Measurements from ENCODE around the gene HEPN1.

HEPN1 gene

DNA sequence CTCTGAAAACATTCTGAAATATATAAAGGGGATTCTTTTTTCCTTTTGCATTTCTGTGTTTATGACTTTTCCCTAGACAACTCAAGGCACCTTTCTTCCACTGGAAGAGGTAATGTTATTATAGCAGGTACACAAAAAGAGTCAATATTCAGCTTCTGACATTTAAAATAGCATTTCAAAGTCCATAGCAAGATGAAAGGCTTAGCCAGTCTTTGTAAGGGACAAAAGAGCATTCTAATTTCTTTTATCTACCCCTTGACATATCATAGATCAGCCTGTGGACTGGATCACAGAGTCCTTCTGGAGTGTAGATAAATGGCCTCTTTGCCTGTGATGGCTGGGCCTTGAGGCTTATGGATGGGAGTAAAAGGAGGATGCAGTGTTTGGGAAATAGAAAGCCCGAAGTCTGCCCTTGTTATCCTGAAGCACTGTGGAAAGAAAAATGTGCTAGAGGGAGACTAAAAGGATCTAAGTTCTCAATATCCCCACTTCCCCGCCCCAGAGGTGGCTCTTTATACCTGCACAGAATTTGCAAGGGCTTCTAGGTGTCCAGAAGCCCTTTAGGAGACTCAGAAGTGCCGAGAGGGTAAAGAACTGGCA, 18.4 kb downstream of the HEPN1 start:
- TF ChIP-seq, protein P1, sequence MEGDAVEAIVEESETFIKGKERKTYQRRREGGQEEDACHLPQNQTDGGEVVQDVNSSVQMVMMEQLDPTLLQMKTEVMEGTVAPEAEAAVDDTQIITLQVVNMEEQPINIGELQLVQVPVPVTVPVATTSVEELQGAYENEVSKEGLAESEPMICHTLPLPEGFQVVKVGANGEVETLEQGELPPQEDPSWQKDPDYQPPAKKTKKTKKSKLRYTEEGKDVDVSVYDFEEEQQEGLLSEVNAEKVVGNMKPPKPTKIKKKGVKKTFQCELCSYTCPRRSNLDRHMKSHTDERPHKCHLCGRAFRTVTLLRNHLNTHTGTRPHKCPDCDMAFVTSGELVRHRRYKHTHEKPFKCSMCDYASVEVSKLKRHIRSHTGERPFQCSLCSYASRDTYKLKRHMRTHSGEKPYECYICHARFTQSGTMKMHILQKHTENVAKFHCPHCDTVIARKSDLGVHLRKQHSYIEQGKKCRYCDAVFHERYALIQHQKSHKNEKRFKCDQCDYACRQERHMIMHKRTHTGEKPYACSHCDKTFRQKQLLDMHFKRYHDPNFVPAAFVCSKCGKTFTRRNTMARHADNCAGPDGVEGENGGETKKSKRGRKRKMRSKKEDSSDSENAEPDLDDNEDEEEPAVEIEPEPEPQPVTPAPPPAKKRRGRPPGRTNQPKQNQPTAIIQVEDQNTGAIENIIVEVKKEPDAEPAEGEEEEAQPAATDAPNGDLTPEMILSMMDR (conservative IDR thresholded peaks at IDR 0.05; ENCODE audit: low read depth), result no peak
- H3K27ac ChIP-seq, result no peak overlapping the region
- no peak for DNase-seq (ENCODE audit: low spot score)
- POLR2A ChIA-PET (ENCODE audit: low non-redundant PET), result no interaction called here
- CTCF ChIA-PET, result no interaction called here

DNA sequence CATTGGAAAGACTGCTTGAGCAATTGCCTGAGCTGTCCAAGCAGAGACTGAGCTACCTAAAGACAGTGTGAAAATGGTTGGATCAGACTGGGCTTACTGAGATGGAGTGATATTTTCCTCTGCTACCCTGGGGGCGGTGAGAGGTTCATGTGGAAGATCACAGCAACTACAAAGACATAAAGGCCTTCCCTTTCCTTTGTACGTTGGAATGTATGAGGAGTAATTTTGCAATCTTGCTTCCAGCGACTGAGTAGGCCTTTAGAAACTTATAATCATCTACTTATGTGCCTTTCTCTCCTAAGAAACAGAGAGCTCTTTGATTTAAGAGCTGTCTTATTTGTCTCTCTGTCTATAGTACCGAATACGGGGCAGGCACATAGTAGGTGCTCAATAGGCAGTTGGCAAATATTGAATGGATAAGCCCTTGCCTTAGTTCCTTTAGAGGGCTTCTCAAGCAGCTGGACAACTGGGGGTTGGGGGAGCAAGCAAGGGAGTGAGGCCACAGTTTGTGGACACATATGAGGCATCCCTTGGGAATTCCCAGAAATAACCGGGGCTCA, 19.2 kb downstream of the HEPN1 start:
- no peak overlapping the region for H3K27ac ChIP-seq
- CTCF ChIA-PET, result no interaction called here
- TF ChIP-seq, protein P1 (conservative IDR thresholded peaks at IDR 0.05; ENCODE audit: low read depth), result no peak
- DNase-seq (ENCODE audit: low spot score), result no peak
- POLR2A ChIA-PET (ENCODE audit: low non-redundant PET), result no interaction called here

GRCh38 chr11:124938970-124939369, 19.9 kb downstream of the HEPN1 start:
- H3K27ac ChIP-seq, result no peak overlapping the region
- DNase-seq (ENCODE audit: low spot score), result no peak
- ChIA-PET POLR2A (ENCODE audit: low non-redundant PET) (no interaction called here), CTCF (no interaction called here)
- TF ChIP-seq, protein P1 (conservative IDR thresholded peaks at IDR 0.05; ENCODE audit: low read depth), result no peak

DNA sequence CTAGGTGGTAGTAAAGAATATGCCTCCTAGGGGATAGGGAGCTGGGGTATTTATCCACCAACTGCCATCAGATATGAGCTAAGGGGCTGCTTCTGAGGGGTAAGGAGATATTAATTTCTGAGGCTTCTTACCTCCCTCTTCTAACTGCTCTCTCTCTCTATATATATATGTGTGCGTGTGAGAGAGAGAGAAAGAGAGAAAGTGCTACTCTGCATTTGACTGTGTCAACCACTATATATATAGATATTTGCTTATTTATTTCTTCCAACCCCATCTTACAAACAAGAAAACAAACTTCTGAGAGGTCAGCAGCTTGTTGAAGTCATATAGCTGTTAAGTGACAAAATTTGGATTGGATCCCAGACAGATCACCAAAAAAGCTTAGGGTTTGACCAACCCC, 22.7 kb downstream of the HEPN1 start:
- POLR2A ChIA-PET (ENCODE audit: low non-redundant PET), result no interaction called here
- TF ChIP-seq, protein P1 (conservative IDR thresholded peaks at IDR 0.05; ENCODE audit: low read depth), result no peak
- CTCF ChIA-PET, result interaction anchor here (0.7 kb wide), 1 partner anchor 66 kb away, joined by 3 read pairs; no protein-coding TSS in a partner anchor

GRCh38 chr11:124942466-124943253, 23.6 kb downstream of the HEPN1 start:
- CTCF ChIA-PET, result no interaction called here
- no peak overlapping the region for H3K27ac ChIP-seq
- TF ChIP-seq, protein P1 (conservative IDR thresholded peaks at IDR 0.05; ENCODE audit: low read depth), result no peak
- POLR2A ChIA-PET (ENCODE audit: low non-redundant PET), result no interaction called here
- no peak for DNase-seq (ENCODE audit: low spot score)

More for the DNA sequence above, 22.7 kb downstream of the HEPN1 start:
- no peak overlapping the region for H3K27ac ChIP-seq
- DNase-seq (ENCODE audit: low spot score), result no peak

GRCh38 chr11:124943254-124943616, 24.2 kb downstream of the HEPN1 start:
- TF ChIP-seq, protein P1 (conservative IDR thresholded peaks at IDR 0.05; ENCODE audit: low read depth), result no peak
- CTCF ChIA-PET, result no interaction called here
- POLR2A ChIA-PET (ENCODE audit: low non-redundant PET), result no interaction called here
- no peak for DNase-seq (ENCODE audit: low spot score)
- no peak overlapping the region for H3K27ac ChIP-seq

Measured in RWPE1 (cell line).